Nephron (organoid): Measurements from ENCODE around the gene PTPA.
"Not testable (repeated sequence)": the region's sequence is repeated elsewhere in the genome, so short reads cannot be mapped to it uniquely, and the experiment has no call there.

Source experiments
- H3K27ac Mint-ChIP-seq, 3 experiments: 2 replicates each; pipeline ENCODE4 v1.8.0; 2020; ENCODE audit warnings: mixed read lengths in 3 of 3, mild to moderate bottlenecking in 2 of 3, moderate library complexity in 1 of 3
- H3K27me3 Mint-ChIP-seq: 2 replicates; pipeline ENCODE4 v1.8.0; 2021; ENCODE audit warnings: low read depth, mild to moderate bottlenecking, moderate library complexity, mixed read lengths
- H3K36me3 Mint-ChIP-seq: 2 replicates; pipeline ENCODE4 v1.8.0; 2020; ENCODE audit warnings: low read depth, mixed read lengths
- H3K4me1 Mint-ChIP-seq: 2 replicates; pipeline ENCODE4 v1.8.0; 2020; ENCODE audit warnings: mixed read lengths
- H3K4me3 Mint-ChIP-seq, 3 experiments: 2 replicates each; pipeline ENCODE4 v1.8.0; 2020; ENCODE audit warnings: mild to moderate bottlenecking in 3 of 3, mixed read lengths in 3 of 3, moderate library complexity in 2 of 3
- H3K9me3 Mint-ChIP-seq: 2 replicates; pipeline ENCODE4 v1.8.0; 2020; ENCODE audit warnings: mixed read lengths
- TF ChIP-seq, protein P1 (sequence below), 3 experiments: fragments of 200-600 bp; sonication (generic); IDR thresholded peaks; one replicate each; pipeline ENCODE4 v1.5.0; 2021; ENCODE audit warnings: antibody characterized with exemption in 3 of 3; ENCODE audit not compliant: unreplicated experiment in 3 of 3

The PTPA gene

DNA sequence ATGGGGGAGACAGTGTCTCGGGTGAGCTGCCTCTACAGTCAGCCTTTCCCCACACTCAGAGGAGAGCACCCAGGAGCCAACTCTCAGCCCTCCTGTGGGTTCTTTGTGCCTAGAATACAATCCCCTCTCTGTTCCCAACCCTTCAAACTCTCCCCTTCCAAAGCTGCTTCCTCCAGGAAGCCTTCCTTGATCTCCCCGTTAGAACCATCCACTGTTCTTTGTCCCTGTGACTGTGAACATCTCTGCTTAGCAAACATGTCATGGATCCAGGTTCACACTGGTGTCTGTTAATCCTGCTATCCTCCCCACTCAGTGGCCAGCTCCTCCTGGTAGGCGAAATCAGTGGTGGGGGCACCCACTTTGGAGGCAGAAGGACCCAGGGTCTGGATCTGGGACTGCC, 83.0 kb downstream of the PTPA start:
- H3K27me3 Mint-ChIP-seq, result peaks cover 4% of the 10 kb centered on the region
- H3K4me3 Mint-ChIP-seq, result no peak overlapping the region
- peaks cover 18% of the 10 kb centered on the region for H3K4me1 Mint-ChIP-seq
- no peaks in the 10 kb centered on the region for H3K36me3 Mint-ChIP-seq
- peaks cover 14% of the 10 kb centered on the region for H3K9me3 Mint-ChIP-seq
- H3K27ac Mint-ChIP-seq, result no peak overlapping the region
- TF ChIP-seq, protein P1, sequence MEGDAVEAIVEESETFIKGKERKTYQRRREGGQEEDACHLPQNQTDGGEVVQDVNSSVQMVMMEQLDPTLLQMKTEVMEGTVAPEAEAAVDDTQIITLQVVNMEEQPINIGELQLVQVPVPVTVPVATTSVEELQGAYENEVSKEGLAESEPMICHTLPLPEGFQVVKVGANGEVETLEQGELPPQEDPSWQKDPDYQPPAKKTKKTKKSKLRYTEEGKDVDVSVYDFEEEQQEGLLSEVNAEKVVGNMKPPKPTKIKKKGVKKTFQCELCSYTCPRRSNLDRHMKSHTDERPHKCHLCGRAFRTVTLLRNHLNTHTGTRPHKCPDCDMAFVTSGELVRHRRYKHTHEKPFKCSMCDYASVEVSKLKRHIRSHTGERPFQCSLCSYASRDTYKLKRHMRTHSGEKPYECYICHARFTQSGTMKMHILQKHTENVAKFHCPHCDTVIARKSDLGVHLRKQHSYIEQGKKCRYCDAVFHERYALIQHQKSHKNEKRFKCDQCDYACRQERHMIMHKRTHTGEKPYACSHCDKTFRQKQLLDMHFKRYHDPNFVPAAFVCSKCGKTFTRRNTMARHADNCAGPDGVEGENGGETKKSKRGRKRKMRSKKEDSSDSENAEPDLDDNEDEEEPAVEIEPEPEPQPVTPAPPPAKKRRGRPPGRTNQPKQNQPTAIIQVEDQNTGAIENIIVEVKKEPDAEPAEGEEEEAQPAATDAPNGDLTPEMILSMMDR (IDR thresholded peaks at IDR 0.05; ENCODE audit: unreplicated experiment in 3 of 3), result no peak

DNA sequence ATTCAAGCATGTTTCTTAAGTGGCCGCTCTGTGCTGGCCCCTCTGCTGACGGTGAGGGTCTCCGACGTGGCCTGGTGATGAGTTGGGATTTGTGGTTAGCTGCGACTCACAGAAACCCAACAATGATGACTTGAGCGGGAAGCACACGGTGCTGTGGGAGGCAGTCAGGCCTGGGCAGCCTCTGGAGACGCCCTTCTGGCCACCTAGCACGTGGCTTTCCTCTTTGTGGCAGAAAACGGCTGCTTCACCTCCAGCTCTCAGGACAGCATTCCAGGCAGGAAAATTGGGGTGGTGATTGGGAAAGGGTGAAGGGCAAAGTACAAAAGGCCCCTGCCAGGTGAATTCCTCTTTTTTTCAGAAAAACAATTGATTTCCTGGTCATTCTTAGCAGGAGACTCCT, 84.4 kb downstream of the PTPA start:
- H3K36me3 Mint-ChIP-seq, result no peaks in the 10 kb centered on the region
- TF ChIP-seq, protein P1 (IDR thresholded peaks at IDR 0.05; ENCODE audit: unreplicated experiment in 3 of 3), result no peak
- H3K4me3 Mint-ChIP-seq, result no peak overlapping the region
- peaks cover 14% of the 10 kb centered on the region for H3K9me3 Mint-ChIP-seq
- peaks cover 8% of the 10 kb centered on the region for H3K27me3 Mint-ChIP-seq
- H3K4me1 Mint-ChIP-seq, result peaks cover 18% of the 10 kb centered on the region
- no peak overlapping the region for H3K27ac Mint-ChIP-seq

DNA sequence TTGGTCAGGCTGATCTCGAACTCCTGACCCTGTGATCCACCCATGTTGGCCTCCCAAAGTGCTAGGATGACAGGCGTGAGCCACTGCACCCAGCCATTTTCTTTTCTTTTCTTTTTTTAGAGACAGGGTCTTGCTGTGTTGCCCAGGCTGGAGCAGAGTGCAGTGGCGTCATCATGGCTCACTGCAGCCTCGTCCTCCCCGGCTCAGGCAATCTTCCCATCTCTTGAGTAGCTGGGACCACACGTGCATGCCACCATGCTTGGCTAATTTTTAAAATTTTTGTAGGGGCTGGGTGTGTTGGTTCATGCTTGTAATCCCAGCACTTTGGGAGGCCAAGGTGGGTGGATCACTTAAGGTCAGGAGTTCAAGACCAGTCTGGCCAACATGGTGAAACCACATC, 85.8 kb downstream of the PTPA start:
- H3K4me1 Mint-ChIP-seq, result peaks cover 18% of the 10 kb centered on the region
- not testable (repeated sequence) for H3K27ac Mint-ChIP-seq, H3K9me3 Mint-ChIP-seq, H3K27me3 Mint-ChIP-seq, H3K36me3 Mint-ChIP-seq, H3K4me3 Mint-ChIP-seq

DNA sequence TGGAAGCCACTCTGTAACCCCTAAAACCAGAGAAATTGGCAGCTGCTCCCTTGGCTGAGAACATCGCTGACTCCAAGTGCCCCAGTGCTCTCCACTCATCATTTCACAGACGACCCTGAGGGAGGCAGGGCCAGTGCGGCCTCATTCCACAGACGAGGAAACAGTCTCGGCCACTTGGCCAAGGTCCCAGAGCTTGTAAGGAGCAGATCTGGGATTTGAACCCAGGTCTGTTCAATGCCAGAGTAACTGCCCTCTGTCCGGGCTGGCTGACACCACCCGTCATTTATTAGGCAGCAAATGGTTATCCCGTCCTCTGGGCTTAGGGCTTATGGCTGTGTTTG, 86.7 kb downstream of the PTPA start:
- Mint-ChIP-seq H3K27ac (peak overlapping the region; percentile 18 to 92 (median 90)), H3K4me1 (peaks cover 18% of the 10 kb centered on the region), H3K27me3 (peaks cover 8% of the 10 kb centered on the region), H3K4me3 (no peak overlapping the region), H3K9me3 (peaks cover 6% of the 10 kb centered on the region), H3K36me3 (no peaks in the 10 kb centered on the region)
- TF ChIP-seq, protein P1 (IDR thresholded peaks at IDR 0.05; ENCODE audit: unreplicated experiment in 3 of 3), result no peak
